ENCODE data around the gene ARHGAP24. TPM values are rescaled to one million over a fixed set of nuclear protein-coding genes. Genes with fewer than 3 reads are reported as not detected.
A peak's percentile ranks its signal among the peaks of the same experiment; 100 is the strongest.

Gene ARHGAP24
- total and polyA plus RNA-seq, 5 donors from 2014 or later = 0.14 to 0.53 (median 0.35) TPM; not detected in 2

DNA sequence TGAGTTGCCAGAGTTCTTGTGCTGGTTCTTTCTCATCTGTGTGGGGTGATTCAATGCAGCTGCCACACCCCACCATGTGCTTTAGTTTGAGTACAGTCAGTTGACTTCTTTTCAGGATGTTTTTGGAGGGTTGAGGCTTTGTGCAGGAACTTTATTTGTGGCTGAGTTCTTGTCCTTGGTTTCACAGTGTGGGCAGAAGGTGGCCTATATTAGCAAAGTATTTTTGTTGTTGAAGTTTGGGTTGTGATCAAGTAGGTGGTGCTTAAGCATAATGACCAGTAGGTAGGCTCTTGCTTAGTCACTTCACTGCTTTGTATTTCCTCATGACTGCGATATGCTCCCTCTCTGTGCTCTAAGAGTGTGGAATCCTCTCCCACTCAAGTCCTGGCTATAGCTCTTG, 80.3 kb downstream of the ARHGAP24 start:
- H3K36me3 ChIP-seq (ENCODE audit: control insufficient read depth, insufficient read depth, low read length) = no peaks in the 10 kb centered on the region
- Mint-ChIP-seq H3K27ac (no peak overlapping the region), H3K4me3 (no peak overlapping the region), H3K9me3 (peaks cover 0 to 19% (median 5%) of the 10 kb centered on the region in 7 donors), H3K36me3 (peaks cover 3% of the 10 kb centered on the region), H3K27me3 (peaks cover 4% of the 10 kb centered on the region), H3K4me1 (no peaks in the 10 kb centered on the region)
- H3K27me3 ChIP-seq (ENCODE audit: control insufficient read depth, insufficient read depth, low read length) = no peaks in the 10 kb centered on the region
- DNase-seq = no peak
- no peak overlapping the region for H3K4me3 ChIP-seq (ENCODE audit: low read depth, low read length)
- H3K9me3 ChIP-seq (ENCODE audit: control insufficient read depth in 2 of 2, low read length in 2 of 2) = peaks cover 0 to 3% of the 10 kb centered on the region in 2 experiments
- H3K27ac ChIP-seq (ENCODE audit: insufficient read depth, low read length, poor library complexity, severe bottlenecking) = no peak overlapping the region
- H3K4me1 ChIP-seq (ENCODE audit: control insufficient read depth, insufficient read depth, low read length, poor library complexity, severe bottlenecking) = no peaks in the 10 kb centered on the region
- no peak for ATAC-seq (ENCODE audit: low read depth in 2 of 2)

DNA sequence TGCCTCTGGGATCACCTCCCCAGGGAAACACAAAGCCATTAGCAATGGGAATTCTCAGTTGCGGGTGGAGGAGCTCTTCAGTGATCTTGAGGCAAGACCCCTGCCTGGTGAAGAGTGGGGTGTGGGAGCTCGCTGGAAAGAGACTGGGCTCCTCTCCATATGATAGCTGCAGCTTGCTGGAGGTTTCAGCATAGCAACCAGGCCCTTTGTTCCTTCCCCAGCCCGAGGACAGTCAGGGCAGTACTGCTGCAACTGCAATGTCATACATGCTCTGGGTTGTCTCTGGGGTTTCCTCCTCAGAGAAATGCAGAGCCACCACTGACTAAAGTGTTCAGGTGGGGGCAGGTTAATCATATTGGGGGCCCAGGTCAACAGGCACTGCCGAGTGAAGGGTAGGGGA, 81.3 kb downstream of the ARHGAP24 start:
- peaks cover 0 to 3% of the 10 kb centered on the region in 2 experiments for H3K9me3 ChIP-seq (ENCODE audit: control insufficient read depth in 2 of 2, low read length in 2 of 2)
- no peaks in the 10 kb centered on the region for H3K4me1 ChIP-seq (ENCODE audit: control insufficient read depth, insufficient read depth, low read length, poor library complexity, severe bottlenecking)
- ATAC-seq (ENCODE audit: low read depth in 2 of 2) (peak in 1 of 2 donors; percentile 8), DNase-seq (no peak)
- H3K36me3 ChIP-seq (ENCODE audit: control insufficient read depth, insufficient read depth, low read length) = no peaks in the 10 kb centered on the region
- no peak overlapping the region for H3K27ac ChIP-seq (ENCODE audit: insufficient read depth, low read length, poor library complexity, severe bottlenecking)
- Mint-ChIP-seq H3K27me3 (peaks cover 4% of the 10 kb centered on the region), H3K27ac (no peak overlapping the region), H3K36me3 (peaks cover 3% of the 10 kb centered on the region), H3K4me3 (no peak overlapping the region), H3K9me3 (peaks cover 0 to 19% (median 5%) of the 10 kb centered on the region in 7 donors), H3K4me1 (no peaks in the 10 kb centered on the region)
- no peak overlapping the region for H3K4me3 ChIP-seq (ENCODE audit: low read depth, low read length)
- no peaks in the 10 kb centered on the region for H3K27me3 ChIP-seq (ENCODE audit: control insufficient read depth, insufficient read depth, low read length)

DNA sequence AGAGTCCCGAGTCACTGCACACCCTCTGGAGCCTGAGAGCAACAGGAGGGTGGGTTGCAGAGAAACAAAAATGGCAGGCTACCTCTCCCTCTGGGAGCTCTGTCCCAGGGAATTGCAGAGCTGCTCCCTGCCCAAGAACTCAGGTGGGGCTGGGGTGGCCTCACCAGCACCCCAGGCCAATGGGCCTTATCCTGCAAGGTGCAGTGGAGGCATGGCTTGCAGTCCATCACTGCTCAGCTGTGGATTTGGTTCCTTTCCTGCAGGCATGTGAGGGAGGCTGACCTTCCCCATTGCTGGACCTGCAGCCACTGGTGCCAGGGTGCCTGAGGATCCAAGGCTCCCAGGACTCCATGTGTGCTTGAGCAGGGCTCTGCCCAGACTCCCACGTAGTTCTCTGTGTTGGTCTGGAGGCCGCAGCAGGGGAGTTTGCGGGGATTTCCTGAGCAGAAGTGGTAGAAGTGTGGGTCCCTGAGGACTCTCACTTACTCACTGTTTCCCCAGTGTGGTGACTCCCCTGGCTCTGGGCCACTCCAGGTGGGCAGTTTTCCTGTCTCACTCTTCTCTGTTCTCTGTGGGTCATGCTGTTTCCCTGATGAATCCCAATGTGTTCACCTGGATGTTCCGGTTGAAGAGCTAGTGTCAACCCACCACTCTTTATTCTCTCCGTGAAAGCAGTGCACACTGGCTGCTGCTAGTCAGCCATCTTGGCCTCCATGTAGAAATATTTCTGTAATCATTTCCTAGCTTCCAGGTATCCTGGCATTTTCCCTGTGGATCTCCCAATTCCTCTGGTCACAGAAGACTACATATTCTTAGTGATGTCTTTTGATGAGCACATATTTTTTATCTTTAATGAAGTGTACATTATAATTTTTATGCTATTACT, 82.3 kb downstream of the ARHGAP24 start:
- no peak overlapping the region for H3K27ac ChIP-seq (ENCODE audit: insufficient read depth, low read length, poor library complexity, severe bottlenecking)
- no peak for DNase-seq

GRCh38 chr4:85565761-85566480, 91.0 kb downstream of the ARHGAP24 start:
- DNase-seq (no peak), ATAC-seq (ENCODE audit: low read depth in 2 of 2) (no peak)
- H3K36me3 ChIP-seq (ENCODE audit: control insufficient read depth, insufficient read depth, low read length) = no peaks in the 10 kb centered on the region
- Mint-ChIP-seq H3K36me3 (no peaks in the 10 kb centered on the region), H3K27me3 (no peaks in the 10 kb centered on the region), H3K4me3 (no peak overlapping the region), H3K9me3 (peaks cover 0 to 11% (median 5%) of the 10 kb centered on the region in 7 donors), H3K27ac (no peak overlapping the region), H3K4me1 (no peaks in the 10 kb centered on the region)
- H3K27ac ChIP-seq (ENCODE audit: insufficient read depth, low read length, poor library complexity, severe bottlenecking) = no peak overlapping the region
- no peaks in the 10 kb centered on the region for H3K9me3 ChIP-seq (ENCODE audit: control insufficient read depth in 2 of 2, low read length in 2 of 2)
- no peaks in the 10 kb centered on the region for H3K27me3 ChIP-seq (ENCODE audit: control insufficient read depth, insufficient read depth, low read length)
- H3K4me1 ChIP-seq (ENCODE audit: control insufficient read depth, insufficient read depth, low read length, poor library complexity, severe bottlenecking) = no peaks in the 10 kb centered on the region
- no peak overlapping the region for H3K4me3 ChIP-seq (ENCODE audit: low read depth, low read length)

More for the DNA sequence above, 82.3 kb downstream of the ARHGAP24 start:
- no peaks in the 10 kb centered on the region for H3K4me1 Mint-ChIP-seq
- peaks cover 4% of the 10 kb centered on the region for H3K27me3 Mint-ChIP-seq
- Histone ChIP-seq H3K27me3 (ENCODE audit: control insufficient read depth, insufficient read depth, low read length) (no peaks in the 10 kb centered on the region), H3K4me3 (ENCODE audit: low read depth, low read length) (no peak overlapping the region), H3K9me3 (ENCODE audit: control insufficient read depth in 2 of 2, low read length in 2 of 2) (peaks cover 0 to 3% of the 10 kb centered on the region in 2 experiments), H3K36me3 (ENCODE audit: control insufficient read depth, insufficient read depth, low read length) (no peaks in the 10 kb centered on the region), H3K4me1 (ENCODE audit: control insufficient read depth, insufficient read depth, low read length, poor library complexity, severe bottlenecking) (no peaks in the 10 kb centered on the region)
- ATAC-seq (ENCODE audit: low read depth in 2 of 2) = peak; percentile 42 to 53
- no peak overlapping the region for H3K27ac Mint-ChIP-seq
- peaks cover 3% of the 10 kb centered on the region for H3K36me3 Mint-ChIP-seq
- no peak overlapping the region for H3K4me3 Mint-ChIP-seq
- H3K9me3 Mint-ChIP-seq = peaks cover 2 to 20% (median 4%) of the 10 kb centered on the region in 7 donors

GRCh38 chr4:85569730-85570299, 94.9 kb downstream of the ARHGAP24 start:
- no peak for ATAC-seq (ENCODE audit: low read depth in 2 of 2)
- H3K36me3 Mint-ChIP-seq = no peaks in the 10 kb centered on the region
- no peaks in the 10 kb centered on the region for H3K4me1 ChIP-seq (ENCODE audit: control insufficient read depth, insufficient read depth, low read length, poor library complexity, severe bottlenecking)

GRCh38 chr4:85570388-85570787, 95.4 kb downstream of the ARHGAP24 start:
- H3K27ac Mint-ChIP-seq = no peak overlapping the region
- H3K36me3 Mint-ChIP-seq = no peaks in the 10 kb centered on the region
- ATAC-seq (ENCODE audit: low read depth in 2 of 2) = no peak
- Histone ChIP-seq H3K9me3 (ENCODE audit: control insufficient read depth in 2 of 2, low read length in 2 of 2) (no peaks in the 10 kb centered on the region), H3K36me3 (ENCODE audit: control insufficient read depth, insufficient read depth, low read length) (no peaks in the 10 kb centered on the region), H3K27me3 (ENCODE audit: control insufficient read depth, insufficient read depth, low read length) (no peaks in the 10 kb centered on the region), H3K27ac (ENCODE audit: insufficient read depth, low read length, poor library complexity, severe bottlenecking) (no peak overlapping the region), H3K4me1 (ENCODE audit: control insufficient read depth, insufficient read depth, low read length, poor library complexity, severe bottlenecking) (no peaks in the 10 kb centered on the region), H3K4me3 (ENCODE audit: low read depth, low read length) (no peak overlapping the region)
- H3K4me3 Mint-ChIP-seq = no peak overlapping the region
- no peaks in the 10 kb centered on the region for H3K4me1 Mint-ChIP-seq
- no peak for DNase-seq
- no peaks in the 10 kb centered on the region for H3K27me3 Mint-ChIP-seq
- peaks cover 0 to 5% (median 0%) of the 10 kb centered on the region in 7 donors for H3K9me3 Mint-ChIP-seq

More at GRCh38 chr4:85569730-85570299, 94.9 kb downstream of the ARHGAP24 start:
- Histone ChIP-seq H3K27ac (ENCODE audit: insufficient read depth, low read length, poor library complexity, severe bottlenecking) (no peak overlapping the region), H3K9me3 (ENCODE audit: control insufficient read depth in 2 of 2, low read length in 2 of 2) (no peaks in the 10 kb centered on the region), H3K4me3 (ENCODE audit: low read depth, low read length) (no peak overlapping the region), H3K36me3 (ENCODE audit: control insufficient read depth, insufficient read depth, low read length) (no peaks in the 10 kb centered on the region), H3K27me3 (ENCODE audit: control insufficient read depth, insufficient read depth, low read length) (no peaks in the 10 kb centered on the region)
- no peak for DNase-seq
- Mint-ChIP-seq H3K27me3 (no peaks in the 10 kb centered on the region), H3K27ac (no peak overlapping the region), H3K4me1 (no peaks in the 10 kb centered on the region), H3K4me3 (no peak overlapping the region), H3K9me3 (peaks cover 0 to 5% (median 0%) of the 10 kb centered on the region in 7 donors)

GRCh38 chr4:85571008-85571407, 96.1 kb downstream of the ARHGAP24 start:
- H3K36me3 ChIP-seq (ENCODE audit: control insufficient read depth, insufficient read depth, low read length) = no peaks in the 10 kb centered on the region
- Mint-ChIP-seq H3K36me3 (no peaks in the 10 kb centered on the region), H3K4me1 (no peaks in the 10 kb centered on the region), H3K9me3 (peaks cover 0 to 5% (median 0%) of the 10 kb centered on the region in 7 donors), H3K27me3 (no peaks in the 10 kb centered on the region), H3K4me3 (no peak overlapping the region), H3K27ac (no peak overlapping the region)
- H3K27ac ChIP-seq (ENCODE audit: insufficient read depth, low read length, poor library complexity, severe bottlenecking) = no peak overlapping the region
- DNase-seq (no peak), ATAC-seq (ENCODE audit: low read depth in 2 of 2) (no peak)
- no peak overlapping the region for H3K4me3 ChIP-seq (ENCODE audit: low read depth, low read length)
- H3K27me3 ChIP-seq (ENCODE audit: control insufficient read depth, insufficient read depth, low read length) = no peaks in the 10 kb centered on the region
- H3K9me3 ChIP-seq (ENCODE audit: control insufficient read depth in 2 of 2, low read length in 2 of 2) = no peaks in the 10 kb centered on the region
- H3K4me1 ChIP-seq (ENCODE audit: control insufficient read depth, insufficient read depth, low read length, poor library complexity, severe bottlenecking) = no peaks in the 10 kb centered on the region

All from CD4-positive, CD25-positive, alpha-beta regulatory T cell (primary cell).